Measurements from ENCODE around the gene GRIP2.

GRIP2 gene

DNA sequence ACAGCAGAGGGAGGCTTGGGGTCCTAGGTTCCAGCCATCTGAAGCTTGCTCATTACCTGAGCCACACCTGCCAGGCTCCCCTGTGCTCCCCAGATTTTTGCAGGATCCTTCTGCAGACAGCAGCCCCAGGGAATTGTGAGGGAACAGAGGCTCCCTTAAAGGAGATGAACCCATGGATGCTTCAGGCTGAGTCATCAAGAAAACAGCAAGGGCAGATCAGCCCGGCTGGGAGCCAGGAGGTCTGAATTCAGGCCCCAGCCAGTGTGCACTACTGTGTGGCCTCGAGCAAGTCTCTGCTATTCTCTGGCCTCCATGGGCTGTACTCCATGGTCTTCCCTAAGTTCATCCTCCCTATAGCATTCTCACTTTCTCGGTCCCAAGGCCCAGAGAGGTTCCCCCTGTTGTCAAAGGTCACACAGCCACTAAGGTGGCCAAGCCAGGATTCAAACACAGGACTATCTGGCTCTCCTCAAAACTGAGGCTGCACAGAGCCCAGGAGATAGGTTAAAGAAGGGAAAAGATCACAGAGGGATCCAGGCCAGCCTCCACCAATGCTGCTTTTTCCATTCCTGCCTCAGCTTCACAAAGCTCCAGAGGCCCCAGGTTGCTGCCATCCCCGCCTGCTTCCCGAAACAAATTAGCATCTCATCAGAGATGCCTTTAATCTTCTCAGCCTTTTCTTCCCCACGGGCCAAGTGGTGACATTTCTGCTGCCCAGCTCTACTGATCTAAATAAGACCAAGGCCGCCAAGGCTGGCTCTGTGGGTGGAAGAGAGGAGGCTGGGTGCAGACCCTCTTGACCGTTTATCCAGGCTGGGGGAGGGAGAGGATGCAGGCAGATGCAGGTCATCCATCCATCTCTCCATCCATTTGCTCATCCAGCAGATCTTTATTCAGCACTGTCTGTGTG is 21.2 kb upstream of the GRIP2 start:
- DNase-seq, result no peak

DNA sequence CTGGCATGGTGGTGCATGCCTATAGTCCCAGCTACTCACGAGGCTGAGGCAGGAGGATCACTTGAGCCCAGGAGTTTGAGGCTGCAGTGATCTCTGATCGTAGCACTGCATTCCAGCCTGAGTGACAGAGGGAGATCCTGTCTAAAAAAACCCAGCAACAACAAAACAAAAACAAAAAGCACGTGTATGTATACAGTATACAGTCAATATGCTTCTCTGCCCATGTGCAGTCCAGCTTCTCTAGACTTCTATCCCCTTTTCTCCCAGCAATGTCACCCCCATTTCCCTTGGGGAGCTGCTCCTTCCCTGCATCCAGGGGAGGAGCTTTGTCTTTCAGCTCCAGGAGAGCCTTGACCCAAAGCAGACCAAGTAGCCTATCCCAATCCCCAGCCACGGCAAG is 20.0 kb upstream of the GRIP2 start:
- DNase-seq, result no peak

- no peak for DNase-seq
These were observed 17.9 kb upstream of the GRIP2 start for GRCh38 chr3:14558029-14558428.

GRCh38 chr3:14555835-14556234 is 15.7 kb upstream of the GRIP2 start:
- DNase-seq, result no peak

- DNase-seq, result no peak
These were observed 14.6 kb upstream of the GRIP2 start for GRCh38 chr3:14554715-14555114.

DNA sequence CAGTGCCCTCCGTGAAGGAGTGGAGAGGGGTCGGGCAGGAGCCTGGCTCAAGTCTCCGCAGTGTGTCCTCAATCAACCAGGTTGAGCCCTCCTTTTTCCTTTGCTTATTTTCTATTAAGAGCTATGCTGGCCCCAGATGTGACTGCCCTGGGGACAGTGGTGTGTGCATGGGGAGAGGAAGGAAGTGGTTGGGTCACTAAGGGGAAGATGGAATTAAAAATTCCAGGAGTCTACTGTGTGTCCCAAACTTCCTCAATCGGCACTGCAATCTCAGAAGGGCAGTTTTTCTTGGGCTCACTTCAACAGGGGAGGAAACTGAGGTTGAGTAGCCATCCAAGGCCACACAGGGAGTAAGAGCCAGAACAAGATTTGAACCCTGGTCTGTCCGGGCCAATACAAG is 13.7 kb upstream of the GRIP2 start:
- no peak for DNase-seq

GRCh38 chr3:14552717-14553116 is 12.6 kb upstream of the GRIP2 start:
- DNase-seq, result no peak

DNA sequence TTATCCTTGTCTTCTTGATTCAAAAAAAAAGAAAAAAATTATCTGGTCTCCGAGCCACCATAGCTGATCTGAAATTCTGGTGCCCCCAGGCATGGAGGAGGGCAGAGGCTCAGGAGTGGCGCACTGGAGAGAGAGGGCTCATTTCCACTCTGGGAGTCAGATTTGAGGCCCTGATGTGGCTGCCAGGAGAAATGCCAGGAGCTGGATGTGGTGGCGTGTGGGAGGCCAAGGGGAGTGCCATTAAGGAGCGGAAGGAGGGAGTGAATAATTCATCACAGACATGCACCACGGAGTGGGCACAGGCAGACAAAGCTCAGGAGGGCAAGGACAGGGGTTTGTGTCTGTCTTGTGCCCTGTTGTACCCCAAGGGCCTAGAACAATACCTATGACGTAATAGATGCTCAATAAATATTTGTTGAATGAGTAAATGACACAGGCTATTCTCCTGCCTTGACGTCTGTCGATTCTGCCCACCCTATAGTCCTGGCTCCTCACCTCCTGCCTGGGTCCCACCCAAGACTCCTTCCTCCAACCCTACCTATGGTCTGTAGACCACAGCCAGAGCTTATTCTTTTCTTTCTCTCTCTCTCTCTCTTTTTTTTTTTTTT is 12.0 kb upstream of the GRIP2 start:
- DNase-seq, result no peak

- no peak for DNase-seq
These were observed 10.8 kb upstream of the GRIP2 start for GRCh38 chr3:14550651-14551611.

- DNase-seq, result no peak
These were observed 10.0 kb upstream of the GRIP2 start for GRCh38 chr3:14550181-14550580.

DNA sequence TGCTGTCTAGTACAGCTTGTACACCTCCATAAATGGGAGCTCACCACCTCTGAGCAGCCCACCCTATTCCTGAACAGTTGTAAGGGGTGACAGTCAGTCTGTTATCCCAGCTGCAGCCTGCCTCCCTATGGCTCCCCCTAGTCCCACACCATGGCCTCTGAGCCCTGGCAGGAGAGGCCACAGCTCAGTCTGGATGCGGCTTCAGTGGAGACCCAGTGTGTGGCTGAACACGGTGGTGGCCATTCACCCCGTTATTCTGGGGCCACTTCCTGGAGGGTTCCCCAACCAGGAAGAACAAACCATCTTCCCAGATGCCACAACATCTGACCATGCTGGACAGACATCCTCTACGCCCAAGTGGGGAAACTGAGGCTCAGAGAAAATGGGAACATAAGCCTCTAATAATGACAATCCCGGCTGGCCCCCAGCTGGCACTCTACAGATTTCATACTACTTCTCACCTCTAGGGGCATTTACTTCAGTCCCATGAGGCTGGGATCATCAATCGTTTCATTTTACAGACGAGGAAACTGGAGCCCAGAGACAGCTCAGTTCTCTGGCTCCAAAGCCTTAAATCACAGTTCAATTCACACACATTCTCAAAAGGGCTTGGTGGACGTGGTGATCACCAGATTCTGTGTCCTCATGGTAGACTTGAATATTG is 9.2 kb upstream of the GRIP2 start:
- peak; percentile 1 for DNase-seq

DNA sequence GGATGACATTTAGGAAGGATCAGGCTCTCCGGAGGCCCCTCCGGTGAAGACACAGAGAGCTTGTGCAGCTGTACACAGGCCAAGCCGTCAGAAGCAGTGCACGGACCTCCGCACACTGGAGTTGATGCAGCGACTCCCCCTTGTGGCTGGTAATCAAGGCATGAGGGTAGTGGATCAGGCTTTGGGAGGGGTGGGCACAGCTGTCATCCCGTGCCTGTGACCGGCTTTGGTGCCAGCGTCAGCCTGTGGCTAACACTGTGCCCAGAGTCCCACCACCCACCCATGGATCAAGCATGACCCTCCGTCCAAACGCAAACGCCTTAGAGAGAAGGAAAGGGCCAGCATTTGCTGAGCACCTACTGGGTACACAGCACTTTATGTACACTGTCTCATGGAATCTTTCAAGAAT is 8.2 kb upstream of the GRIP2 start:
- DNase-seq, result no peak

GRCh38 chr3:14547693-14548092 is 7.6 kb upstream of the GRIP2 start:
- DNase-seq, result no peak

GRCh38 chr3:14546041-14546440 is 5.9 kb upstream of the GRIP2 start:
- DNase-seq, result no peak

- no peak for DNase-seq
These were observed 5.1 kb upstream of the GRIP2 start for GRCh38 chr3:14545251-14545635.

DNA sequence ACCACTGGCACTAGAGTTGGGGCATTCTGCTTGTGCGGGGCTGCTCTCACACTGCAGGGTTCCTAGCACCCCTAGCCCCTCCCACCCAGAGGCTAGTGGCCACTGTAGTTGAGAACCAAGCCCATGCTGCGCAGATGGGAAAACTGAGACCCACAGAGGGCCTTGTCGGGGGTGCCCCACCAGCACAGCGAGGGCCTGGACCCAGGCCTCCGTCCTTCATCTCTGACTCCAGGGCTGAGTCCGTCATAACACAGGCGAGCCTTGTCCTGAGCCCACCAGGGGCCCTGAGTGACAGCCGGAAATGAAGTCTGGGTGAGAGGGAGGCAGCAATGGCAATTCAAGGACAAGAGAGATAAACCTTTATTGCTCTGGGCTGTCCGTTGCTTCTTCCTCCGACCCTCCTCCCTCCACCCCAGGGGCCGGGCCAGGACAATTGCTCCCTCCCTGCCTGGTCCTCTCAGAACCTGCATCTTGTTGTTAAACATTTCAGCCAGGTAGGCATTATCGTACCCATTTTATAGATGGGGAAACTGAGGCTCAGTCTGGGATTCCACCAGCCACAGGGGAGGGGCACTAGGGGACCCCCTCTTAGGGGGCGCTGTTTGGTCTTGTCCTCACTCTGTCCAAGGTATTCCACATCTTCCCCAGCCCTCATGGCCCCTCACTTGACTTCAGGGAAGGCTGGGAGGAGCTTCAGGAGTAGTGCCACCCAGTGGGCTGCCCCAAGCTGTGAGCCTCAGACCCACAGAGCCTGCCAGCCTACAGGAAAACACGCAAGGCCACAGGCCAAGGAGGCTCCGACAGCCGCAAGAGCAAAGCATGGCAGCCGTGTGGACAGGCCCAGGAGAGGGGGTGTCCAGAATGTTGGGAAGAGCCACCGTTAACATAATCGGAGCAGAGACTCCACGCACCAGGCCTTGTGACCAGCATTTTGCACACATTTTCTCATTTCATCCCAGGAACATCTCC is 4.4 kb upstream of the GRIP2 start:
- DNase-seq, result no peak

GRCh38 chr3:14543446-14543845 is 3.3 kb upstream of the GRIP2 start:
- DNase-seq, result no peak

- no peak for DNase-seq
These were observed 2.5 kb upstream of the GRIP2 start for GRCh38 chr3:14542656-14543055.

DNA sequence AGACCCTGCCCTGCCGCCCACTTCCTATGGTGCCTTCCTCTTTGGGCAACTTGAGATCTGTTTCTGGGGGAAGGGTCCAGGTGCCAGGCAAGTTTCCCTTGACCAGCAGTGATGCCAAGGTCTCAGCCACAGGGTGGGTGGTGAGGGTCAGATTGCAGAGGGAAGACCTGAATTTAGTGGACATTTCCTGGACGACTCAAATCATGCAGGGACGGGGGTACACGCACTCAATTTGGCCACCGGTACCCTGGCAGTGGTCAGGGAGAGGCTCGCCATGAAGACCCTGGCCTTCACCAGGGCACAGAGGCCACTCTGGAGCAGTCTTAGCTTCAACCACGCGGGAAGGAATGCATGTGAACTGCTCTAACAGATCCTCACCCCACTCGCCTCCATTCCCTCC is 1.5 kb upstream of the GRIP2 start:
- DNase-seq, result no peak

GRCh38 chr3:14540821-14541385 is 761 bp upstream of the GRIP2 start:
- DNase-seq, result no peak

DNA sequence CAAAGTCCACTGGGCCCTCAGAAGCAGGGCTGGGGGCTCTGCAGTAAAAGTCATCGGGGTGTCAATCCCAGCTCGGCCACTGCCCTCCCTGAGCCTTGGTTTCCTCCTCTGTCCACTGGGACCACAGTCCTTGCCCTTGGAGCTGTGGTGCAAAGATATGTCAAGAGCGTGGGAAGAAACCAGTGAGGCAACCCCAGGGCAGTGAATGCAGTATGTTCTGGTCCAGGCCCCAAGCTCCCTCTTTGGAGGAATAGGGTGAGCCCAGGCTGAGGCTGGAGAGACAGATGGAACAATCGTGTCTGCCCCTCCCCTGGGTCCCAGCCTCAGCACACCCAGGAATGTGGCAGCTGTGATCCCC is 779 bp downstream of the GRIP2 start:
- DNase-seq, result no peak
